B cell (primary cell): Measurements from ENCODE around the gene RIPK3. TPM values are rescaled to one million over a fixed set of nuclear protein-coding genes. Genes with fewer than 3 reads are reported as not detected.

ENCODE experiments used
- ATAC-seq: fragments of 200-7000 bp; cut with Tn5 transposase; one replicate; pipeline ENCODE4 v1.10.0; 2021; ENCODE audit warnings: low read depth, mild to moderate bottlenecking, moderate number of reproducible peaks, moderate library complexity
- CTCF ChIA-PET: fragments of 350-600 bp; sonication (Branson Sonifier 250); formaldehyde crosslinking; loops from one replicate; lab custom pipeline; 2021; ENCODE audit warnings: antibody characterized with exemption, inconsistent platforms; lab: Charles Lee
- POLR2A ChIA-PET: fragments of 350-600 bp; sonication (Branson Sonifier 250); formaldehyde crosslinking; loops from one replicate; lab custom pipeline; 2021; ENCODE audit warnings: antibody characterized with exemption; lab: Charles Lee
- DNase-seq: peaks from one replicate; pipeline ENCODE4 v3.0.0; 2013
- H2AFZ ChIP-seq: 2 replicates; pipeline ENCODE4 v1.6.1; 2012; ENCODE audit warnings: mild to moderate bottlenecking, low read depth, low read length; ENCODE audit not compliant: insufficient read depth, poor library complexity, severe bottlenecking
- H3K27ac ChIP-seq, 2 donors: 1 replicate in 1 of 2; 2 replicates in 1 of 2; pipeline ENCODE4 v1.5.1; 2012 to 2013; ENCODE audit warnings: low read length in 2 of 2, mild to moderate bottlenecking in 2 of 2, moderate library complexity in 1 of 2
- H3K27me3 ChIP-seq, 4 experiments: fragments of 200-600 bp in 1 of 4; sonication (generic) in 1 of 4; replicated peaks in 1 of 4; 1 replicate in 2 of 4; 2 replicates in 2 of 4; pipeline versions ENCODE4 v1.6.1 to v1.7.0; 2013 to 2016; ENCODE audit warnings: low read length in 3 of 4, mild to moderate bottlenecking in 2 of 4, mixed read lengths in 1 of 4, moderate library complexity in 1 of 4; ENCODE audit not compliant: insufficient read depth in 4 of 4, control insufficient read depth in 3 of 4; ENCODE audit errors: control extremely low read depth in 1 of 4
- H3K36me3 ChIP-seq, 2 experiments: replicated peaks in 1 of 2; 1 replicate in 1 of 2; 2 replicates in 1 of 2; pipeline versions ENCODE4 v1.6.1 to v1.7.1; 2013; ENCODE audit warnings: low read length in 1 of 2; ENCODE audit not compliant: insufficient read depth in 2 of 2, control insufficient read depth in 1 of 2; ENCODE audit errors: control extremely low read depth in 1 of 2, extremely low read depth in 1 of 2
- H3K4me1 ChIP-seq, 2 donors: fragments of 200-600 bp in 1 of 2; sonication (generic) in 1 of 2; 1 replicate in 1 of 2; 2 replicates in 1 of 2; pipeline versions ENCODE4 v1.5.1 to v1.6.1; 2013 to 2017; ENCODE audit warnings: low read length in 2 of 2; ENCODE audit not compliant: control insufficient read depth in 2 of 2, insufficient read depth in 2 of 2
- H3K4me2 ChIP-seq: replicated peaks from 2 replicates; pipeline ENCODE3; 2012; ENCODE audit warnings: mild to moderate bottlenecking, low read depth, low read length; ENCODE audit not compliant: poor library complexity, severe bottlenecking
- H3K4me3 ChIP-seq, 5 experiments: fragments of 200-600 bp in 1 of 5; sonication (generic) in 1 of 5; 1 replicate in 3 of 5; 2 replicates in 2 of 5; pipeline versions ENCODE4 v1.5.1 to v1.7.0; 2011 to 2016; ENCODE audit warnings: low read length in 4 of 5, mild to moderate bottlenecking in 4 of 5, low read depth in 2 of 5, control low read depth in 1 of 5, moderate library complexity in 1 of 5; ENCODE audit not compliant: insufficient read depth in 1 of 5; ENCODE audit errors: control extremely low read depth in 1 of 5, extremely low read depth in 1 of 5
- H3K79me2 ChIP-seq: fragments of 200-600 bp; sonication (generic); one replicate; pipeline ENCODE4 v1.6.0; 2016; ENCODE audit warnings: low read length; ENCODE audit not compliant: control insufficient read depth, insufficient read depth
- H3K9ac ChIP-seq: fragments of 200-600 bp; sonication (generic); 2 replicates; pipeline ENCODE4 v1.6.1; 2017; ENCODE audit warnings: mild to moderate bottlenecking, low read length, moderate library complexity
- H3K9me3 ChIP-seq, 3 donors: one replicate each; pipeline versions ENCODE4 v1.6.1 to v1.7.1; 2013; ENCODE audit warnings: low read length in 2 of 3; ENCODE audit not compliant: control insufficient read depth in 2 of 3, insufficient read depth in 1 of 3; ENCODE audit errors: control extremely low read depth in 1 of 3
- H4K20me1 ChIP-seq: 2 replicates; pipeline ENCODE4 v1.6.0; 2012; ENCODE audit warnings: mild to moderate bottlenecking, low read length; ENCODE audit not compliant: insufficient read depth, control insufficient read depth, poor library complexity, severe bottlenecking
- H3K27ac Mint-ChIP-seq: one replicate; pipeline ENCODE4 v1.8.0; 2021; ENCODE audit warnings: mixed read lengths
- H3K27me3 Mint-ChIP-seq: one replicate; pipeline ENCODE4 v1.8.0; 2021; ENCODE audit warnings: mixed read lengths
- H3K4me1 Mint-ChIP-seq: one replicate; pipeline ENCODE4 v1.8.0; 2021; ENCODE audit warnings: mixed read lengths
- H3K4me3 Mint-ChIP-seq: one replicate; pipeline ENCODE4 v1.8.0; 2021; ENCODE audit warnings: mixed read lengths
- H3K9me3 Mint-ChIP-seq: one replicate; pipeline ENCODE4 v1.8.0; 2022; ENCODE audit warnings: mixed read lengths; ENCODE audit not compliant: insufficient read depth
- EZH2 ChIP-seq: IDR thresholded peaks from 2 replicates; pipeline ENCODE4 v1.6.1; 2012; ENCODE audit warnings: borderline replicate concordance, low read depth, mild to moderate bottlenecking, moderate library complexity, low read length; ENCODE audit not compliant: insufficient read depth, poor library complexity, severe bottlenecking
- WGBS: methylation state at CpG from one replicate; pipeline ENCODE4 v1.1.5; 2013; ENCODE audit warnings: missing lambda C conversion rate; ENCODE audit not compliant: insufficient coverage; 5-methylcytosine and 5-hydroxymethylcytosine counted together
- intact Hi-C: fragments of 100-400 bp; cut with micrococcal nuclease; formaldehyde crosslinking; loops from one replicate; pipeline ENCODE4 v1.10.0; 2022
- polyA plus RNA-seq: library from polyadenylated mRNA; depleted of rRNA; stranded (reverse); fragments of >200 nt; gene quantifications from 2 replicates; pipeline ENCODE4 v1.2.3, GENCODE V29; 2012
- total RNA-seq, 2 donors: library from RNA; stranded (reverse); fragments of 120-200 nt in 1 of 2; gene quantifications; 1 replicate in 1 of 2; 2 replicates in 1 of 2; pipeline versions ENCODE4 v1.2.3 to v1.2.4, GENCODE V29; 2013 to 2022
- TF ChIP-seq, protein P1 (sequence below): fragments of 200-600 bp; IDR thresholded peaks from one replicate; pipeline ENCODE4 v1.8.0; 2022; ENCODE audit warnings: antibody characterized with exemption, mild to moderate bottlenecking

RIPK3 gene
- total and polyA plus RNA-seq, 2 donors (not counting 1 experiment from before 2014, with no cell fraction given), result 65.5 to 77.6 TPM

- H3K4me1 Mint-ChIP-seq, result peaks cover 61% of the 10 kb centered on the region
- intact Hi-C loops, result loop anchor here (1.0 to 5.0 kb wide), 4 partner anchors 21 to 299 kb away; partner anchors contain the start of gene TINF2
- peak; percentile 90 for DNase-seq
- Histone ChIP-seq H3K4me2 (peak within 1 kb of the TSS; percentile 92), H3K27me3 (no peaks in the 10 kb centered on the region), H4K20me1 (peaks cover 32% of the 10 kb centered on the region), H3K27ac (peak within 1 kb of the TSS; percentile 65 to 83), H3K79me2 (peaks cover 16% of the 10 kb centered on the region), H3K9ac (peak within 1 kb of the TSS; percentile 70), H3K9me3 (no peaks in the 10 kb centered on the region), H2AFZ (peak within 1 kb of the TSS; percentile 82), H3K4me3 (peak within 1 kb of the TSS; percentile 8 to 71 (median 57)), H3K4me1 (peaks cover 38 to 57% of the 10 kb centered on the region in 2 donors), H3K36me3 (peaks cover 3 to 26% of the 10 kb centered on the region in 2 experiments)
- H3K27ac Mint-ChIP-seq, result peak within 1 kb of the TSS; percentile 91
- ATAC-seq, result peak; percentile 76
- no peaks in the 10 kb centered on the region for H3K27me3 Mint-ChIP-seq
- TF ChIP-seq, protein P1, sequence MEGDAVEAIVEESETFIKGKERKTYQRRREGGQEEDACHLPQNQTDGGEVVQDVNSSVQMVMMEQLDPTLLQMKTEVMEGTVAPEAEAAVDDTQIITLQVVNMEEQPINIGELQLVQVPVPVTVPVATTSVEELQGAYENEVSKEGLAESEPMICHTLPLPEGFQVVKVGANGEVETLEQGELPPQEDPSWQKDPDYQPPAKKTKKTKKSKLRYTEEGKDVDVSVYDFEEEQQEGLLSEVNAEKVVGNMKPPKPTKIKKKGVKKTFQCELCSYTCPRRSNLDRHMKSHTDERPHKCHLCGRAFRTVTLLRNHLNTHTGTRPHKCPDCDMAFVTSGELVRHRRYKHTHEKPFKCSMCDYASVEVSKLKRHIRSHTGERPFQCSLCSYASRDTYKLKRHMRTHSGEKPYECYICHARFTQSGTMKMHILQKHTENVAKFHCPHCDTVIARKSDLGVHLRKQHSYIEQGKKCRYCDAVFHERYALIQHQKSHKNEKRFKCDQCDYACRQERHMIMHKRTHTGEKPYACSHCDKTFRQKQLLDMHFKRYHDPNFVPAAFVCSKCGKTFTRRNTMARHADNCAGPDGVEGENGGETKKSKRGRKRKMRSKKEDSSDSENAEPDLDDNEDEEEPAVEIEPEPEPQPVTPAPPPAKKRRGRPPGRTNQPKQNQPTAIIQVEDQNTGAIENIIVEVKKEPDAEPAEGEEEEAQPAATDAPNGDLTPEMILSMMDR, result peak; percentile 67
- no peak for TF ChIP-seq EZH2
- WGBS, result 9% methylated on average over 92 of the region's 99 CpGs
- H3K4me3 Mint-ChIP-seq, result peak within 1 kb of the TSS; percentile 84
- H3K9me3 Mint-ChIP-seq, result no peaks in the 10 kb centered on the region
- ChIA-PET CTCF (interaction anchor here (0.7 to 9.4 kb wide), 25 partner anchors 8 to 388 kb away, joined by 3 to 116 read pairs (median 5); partner anchors contain the start of genes CBLN3, DHRS1, IPO4 and IRF9), POLR2A (interaction anchor here (0.6 to 2.0 kb wide), 12 partner anchors 11 to 120 kb away, joined by 3 to 17 read pairs (median 5); partner anchors contain the start of genes CHMP4A, DHRS1, KHNYN and MDP1)
Observed at GRCh38 chr14:24310646-24311604, 28.9 kb downstream of the RIPK3 start, which contains the start of gene LTB4R. Gene LTB4R, plus strand, starts transcription at chr14:24311502. Its CDS starts 4,150 bp downstream, at chr14:24315652.
